ENCODE data around the gene ZCCHC14.

The ZCCHC14 gene

DNA sequence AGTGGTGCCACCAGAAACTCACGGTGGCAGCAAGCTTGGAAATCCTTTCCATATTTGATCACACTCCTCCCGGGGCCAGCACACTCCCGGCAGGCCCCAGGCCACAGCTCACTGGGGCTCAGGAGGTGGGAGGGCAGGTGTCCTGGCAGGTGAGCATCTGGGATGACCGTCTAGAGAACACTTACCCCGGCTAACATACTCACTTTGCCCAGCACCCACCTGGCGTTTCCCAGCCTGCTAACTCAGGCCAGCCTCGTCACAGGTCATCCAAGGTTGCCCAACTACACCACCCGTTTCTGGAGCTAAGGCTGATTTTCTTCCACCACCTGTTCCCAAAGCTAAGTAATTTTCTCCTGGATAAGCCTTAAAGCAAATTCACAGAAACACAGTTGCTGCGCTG, 134.1 kb downstream of the ZCCHC14 start:
- DNase-seq (ENCODE audit: low read depth) = no peak
- H3K4me3 ChIP-seq (ENCODE audit: control insufficient read depth, low read depth, low read length) = no peak overlapping the region
- TF ChIP-seq, protein P1, sequence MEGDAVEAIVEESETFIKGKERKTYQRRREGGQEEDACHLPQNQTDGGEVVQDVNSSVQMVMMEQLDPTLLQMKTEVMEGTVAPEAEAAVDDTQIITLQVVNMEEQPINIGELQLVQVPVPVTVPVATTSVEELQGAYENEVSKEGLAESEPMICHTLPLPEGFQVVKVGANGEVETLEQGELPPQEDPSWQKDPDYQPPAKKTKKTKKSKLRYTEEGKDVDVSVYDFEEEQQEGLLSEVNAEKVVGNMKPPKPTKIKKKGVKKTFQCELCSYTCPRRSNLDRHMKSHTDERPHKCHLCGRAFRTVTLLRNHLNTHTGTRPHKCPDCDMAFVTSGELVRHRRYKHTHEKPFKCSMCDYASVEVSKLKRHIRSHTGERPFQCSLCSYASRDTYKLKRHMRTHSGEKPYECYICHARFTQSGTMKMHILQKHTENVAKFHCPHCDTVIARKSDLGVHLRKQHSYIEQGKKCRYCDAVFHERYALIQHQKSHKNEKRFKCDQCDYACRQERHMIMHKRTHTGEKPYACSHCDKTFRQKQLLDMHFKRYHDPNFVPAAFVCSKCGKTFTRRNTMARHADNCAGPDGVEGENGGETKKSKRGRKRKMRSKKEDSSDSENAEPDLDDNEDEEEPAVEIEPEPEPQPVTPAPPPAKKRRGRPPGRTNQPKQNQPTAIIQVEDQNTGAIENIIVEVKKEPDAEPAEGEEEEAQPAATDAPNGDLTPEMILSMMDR (conservative IDR thresholded peaks at IDR 0.05; ENCODE audit: control insufficient read depth, insufficient read depth, low read depth, low read length) = no peak

DNA sequence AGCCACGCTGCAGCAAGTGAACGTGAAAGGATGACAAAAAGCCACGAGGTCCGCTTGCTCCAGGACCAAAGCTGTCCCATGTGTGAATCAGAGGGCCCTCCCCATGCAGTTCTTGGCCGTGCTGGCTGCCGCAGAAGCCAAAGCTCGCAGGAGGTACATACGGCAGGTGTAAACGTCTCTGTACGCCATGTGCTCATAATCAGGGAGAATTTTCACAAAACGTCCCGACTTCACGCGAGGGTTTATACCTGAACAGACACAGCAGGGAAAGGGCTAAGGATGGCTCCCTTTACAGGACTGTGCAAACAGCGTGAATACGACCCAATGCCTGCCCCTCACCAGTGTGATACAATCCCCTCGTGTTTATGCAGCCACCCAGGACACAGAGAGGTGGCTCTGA, 134.6 kb downstream of the ZCCHC14 start:
- TF ChIP-seq, protein P1 (conservative IDR thresholded peaks at IDR 0.05; ENCODE audit: control insufficient read depth, insufficient read depth, low read depth, low read length) = no peak
- H3K4me3 ChIP-seq (ENCODE audit: control insufficient read depth, low read depth, low read length) = no peak overlapping the region
- DNase-seq (ENCODE audit: low read depth) = no peak

DNA sequence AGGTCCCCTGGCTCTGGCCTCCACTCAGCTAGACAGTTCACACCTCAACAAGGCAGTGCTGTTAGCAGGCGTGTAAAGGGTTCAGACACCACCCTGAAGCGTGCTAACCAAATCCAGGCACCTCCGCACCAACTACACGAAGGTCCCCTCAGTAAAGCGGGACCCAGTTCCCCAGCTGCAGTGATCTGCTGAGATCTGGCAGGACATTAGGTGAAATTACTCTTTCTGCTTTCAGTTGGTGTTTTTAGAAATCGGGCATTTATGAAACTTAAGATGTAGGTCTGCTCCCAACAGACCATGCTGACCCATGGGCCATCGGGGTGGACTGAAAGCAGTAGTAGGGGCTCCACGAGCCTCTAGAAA, 136.4 kb downstream of the ZCCHC14 start:
- DNase-seq (ENCODE audit: low read depth) = no peak
- TF ChIP-seq, protein P1 (conservative IDR thresholded peaks at IDR 0.05; ENCODE audit: control insufficient read depth, insufficient read depth, low read depth, low read length) = no peak
- H3K4me3 ChIP-seq (ENCODE audit: control insufficient read depth, low read depth, low read length) = no peak overlapping the region

All from fibroblast of mammary gland (primary cell).